Panc1 (cell line): ENCODE data around the gene GRAMD4.

Experiments
- POLR2AphosphoS5 ChIP-seq: IDR thresholded peaks from 2 replicates; pipeline ENCODE4 v1.6.1; 2012; ENCODE audit warnings: mild to moderate bottlenecking, low read depth, low read length, moderate library complexity
- SIN3A ChIP-seq: IDR thresholded peaks from 2 replicates; pipeline ENCODE4 v1.6.1; 2012; ENCODE audit warnings: low read depth, mild to moderate bottlenecking, low read length, moderate library complexity, borderline replicate concordance; ENCODE audit not compliant: insufficient read depth
- TCF7L2 ChIP-seq: IDR thresholded peaks from 2 replicates; pipeline ENCODE4 v1.6.1; 2011; ENCODE audit warnings: mild to moderate bottlenecking, low read depth, low read length, inconsistent platforms
- TF ChIP-seq, protein P1 (sequence below): fragments of 450-650 bp; IDR thresholded peaks from 2 replicates; pipeline ENCODE4 v1.5.1; 2017; ENCODE audit warnings: mild to moderate bottlenecking
- TF ChIP-seq, protein P2 (sequence below), 2 experiments: IDR thresholded peaks; 2 replicates each; pipeline ENCODE4 v1.6.1; 2011 to 2012; ENCODE audit warnings: low read depth in 2 of 2, control low read depth in 1 of 2, low read length in 1 of 2, mild to moderate bottlenecking in 1 of 2, moderate library complexity in 1 of 2; ENCODE audit not compliant: insufficient read depth in 1 of 2

DNA sequence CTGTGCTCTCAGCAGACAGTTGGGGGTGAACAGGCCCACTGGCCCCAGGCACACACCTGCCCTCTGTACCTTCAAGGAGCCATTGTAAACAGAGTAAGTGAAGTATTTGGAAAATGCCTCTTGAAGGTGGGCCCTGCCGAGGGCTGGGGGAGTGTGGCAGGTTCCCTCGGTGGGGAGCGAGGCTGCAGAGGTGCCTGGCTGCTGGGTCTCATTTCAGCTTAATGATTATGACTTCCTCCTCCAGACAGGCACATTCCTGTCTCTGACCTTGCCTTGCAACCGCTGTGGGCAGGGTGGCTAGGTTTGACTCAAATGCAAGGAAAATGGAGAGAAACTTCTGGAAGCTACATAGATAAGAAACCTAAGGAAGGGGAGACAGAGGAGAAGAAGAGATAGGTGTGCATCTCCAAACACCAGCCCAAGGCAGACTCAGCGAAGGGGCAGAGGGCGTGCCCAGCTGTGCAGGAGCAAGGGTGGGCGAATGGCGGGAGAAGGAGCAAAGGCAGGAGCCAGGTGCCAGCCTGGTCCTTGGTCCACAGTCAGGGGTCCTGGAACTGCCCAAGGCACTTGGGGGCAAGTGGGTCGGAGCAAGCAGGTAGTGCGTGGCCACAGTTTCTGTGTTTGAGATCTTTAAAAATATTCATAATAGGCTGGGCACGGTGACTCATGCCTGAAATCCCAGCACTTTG lies 14.0 kb downstream of the GRAMD4 start:
- TF ChIP-seq, protein P1, sequence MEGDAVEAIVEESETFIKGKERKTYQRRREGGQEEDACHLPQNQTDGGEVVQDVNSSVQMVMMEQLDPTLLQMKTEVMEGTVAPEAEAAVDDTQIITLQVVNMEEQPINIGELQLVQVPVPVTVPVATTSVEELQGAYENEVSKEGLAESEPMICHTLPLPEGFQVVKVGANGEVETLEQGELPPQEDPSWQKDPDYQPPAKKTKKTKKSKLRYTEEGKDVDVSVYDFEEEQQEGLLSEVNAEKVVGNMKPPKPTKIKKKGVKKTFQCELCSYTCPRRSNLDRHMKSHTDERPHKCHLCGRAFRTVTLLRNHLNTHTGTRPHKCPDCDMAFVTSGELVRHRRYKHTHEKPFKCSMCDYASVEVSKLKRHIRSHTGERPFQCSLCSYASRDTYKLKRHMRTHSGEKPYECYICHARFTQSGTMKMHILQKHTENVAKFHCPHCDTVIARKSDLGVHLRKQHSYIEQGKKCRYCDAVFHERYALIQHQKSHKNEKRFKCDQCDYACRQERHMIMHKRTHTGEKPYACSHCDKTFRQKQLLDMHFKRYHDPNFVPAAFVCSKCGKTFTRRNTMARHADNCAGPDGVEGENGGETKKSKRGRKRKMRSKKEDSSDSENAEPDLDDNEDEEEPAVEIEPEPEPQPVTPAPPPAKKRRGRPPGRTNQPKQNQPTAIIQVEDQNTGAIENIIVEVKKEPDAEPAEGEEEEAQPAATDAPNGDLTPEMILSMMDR = no peak
- TF ChIP-seq POLR2AphosphoS5 (no peak), SIN3A (no peak), TCF7L2 (no peak)
- TF ChIP-seq, protein P2, sequence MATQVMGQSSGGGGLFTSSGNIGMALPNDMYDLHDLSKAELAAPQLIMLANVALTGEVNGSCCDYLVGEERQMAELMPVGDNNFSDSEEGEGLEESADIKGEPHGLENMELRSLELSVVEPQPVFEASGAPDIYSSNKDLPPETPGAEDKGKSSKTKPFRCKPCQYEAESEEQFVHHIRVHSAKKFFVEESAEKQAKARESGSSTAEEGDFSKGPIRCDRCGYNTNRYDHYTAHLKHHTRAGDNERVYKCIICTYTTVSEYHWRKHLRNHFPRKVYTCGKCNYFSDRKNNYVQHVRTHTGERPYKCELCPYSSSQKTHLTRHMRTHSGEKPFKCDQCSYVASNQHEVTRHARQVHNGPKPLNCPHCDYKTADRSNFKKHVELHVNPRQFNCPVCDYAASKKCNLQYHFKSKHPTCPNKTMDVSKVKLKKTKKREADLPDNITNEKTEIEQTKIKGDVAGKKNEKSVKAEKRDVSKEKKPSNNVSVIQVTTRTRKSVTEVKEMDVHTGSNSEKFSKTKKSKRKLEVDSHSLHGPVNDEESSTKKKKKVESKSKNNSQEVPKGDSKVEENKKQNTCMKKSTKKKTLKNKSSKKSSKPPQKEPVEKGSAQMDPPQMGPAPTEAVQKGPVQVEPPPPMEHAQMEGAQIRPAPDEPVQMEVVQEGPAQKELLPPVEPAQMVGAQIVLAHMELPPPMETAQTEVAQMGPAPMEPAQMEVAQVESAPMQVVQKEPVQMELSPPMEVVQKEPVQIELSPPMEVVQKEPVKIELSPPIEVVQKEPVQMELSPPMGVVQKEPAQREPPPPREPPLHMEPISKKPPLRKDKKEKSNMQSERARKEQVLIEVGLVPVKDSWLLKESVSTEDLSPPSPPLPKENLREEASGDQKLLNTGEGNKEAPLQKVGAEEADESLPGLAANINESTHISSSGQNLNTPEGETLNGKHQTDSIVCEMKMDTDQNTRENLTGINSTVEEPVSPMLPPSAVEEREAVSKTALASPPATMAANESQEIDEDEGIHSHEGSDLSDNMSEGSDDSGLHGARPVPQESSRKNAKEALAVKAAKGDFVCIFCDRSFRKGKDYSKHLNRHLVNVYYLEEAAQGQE (IDR thresholded peaks at IDR 0.05; ENCODE audit: insufficient read depth in 1 of 2, low read depth in 2 of 2, low read length in 1 of 2) = no peak
